Left ventricle myocardium inferior (tissue), 1 donor: ENCODE results near the gene ZCCHC7. TPM values are rescaled to one million over a fixed set of nuclear protein-coding genes. Genes with fewer than 3 reads are reported as not detected.

ENCODE experiments used
- DNase-seq: peaks from one replicate; pipeline ENCODE4 v3.0.0-alpha.2; 2020
- H3K27ac ChIP-seq: fragments of 200-600 bp; replicated peaks from 2 replicates; pipeline ENCODE4 v1.8.0; 2021
- H3K27me3 ChIP-seq: fragments of 200-600 bp; 2 replicates; pipeline ENCODE4 v1.8.0; 2021; ENCODE audit warnings: low read depth
- H3K36me3 ChIP-seq: fragments of 200-600 bp; 2 replicates; pipeline ENCODE4 v1.8.0; 2021
- H3K4me1 ChIP-seq: fragments of 200-600 bp; 2 replicates; pipeline ENCODE4 v1.8.0; 2021
- H3K4me3 ChIP-seq: fragments of 200-600 bp; 2 replicates; pipeline ENCODE4 v1.8.0; 2021; ENCODE audit warnings: mild to moderate bottlenecking, moderate library complexity
- H3K9me3 ChIP-seq: fragments of 200-600 bp; replicated peaks from 2 replicates; pipeline ENCODE4 v1.8.0; 2021
- intact Hi-C: fragments of 100-400 bp; cut with micrococcal nuclease; formaldehyde crosslinking; loops from one replicate; pipeline ENCODE4 v1.11.0; 2022
- total RNA-seq: library from RNA; stranded (reverse); fragmentation: NEBNext Ultra II Directional; extraction: Animal tissue kit (Norgen Biotek cat#: 25700); gene quantifications from one replicate; pipeline ENCODE4 v1.2.1, GENCODE V29; 2021
- TF ChIP-seq, protein P1 (sequence below): fragments of 200-600 bp; IDR thresholded peaks from 2 replicates; pipeline ENCODE4 v1.8.0; 2021; ENCODE audit warnings: antibody characterized with exemption, mild to moderate bottlenecking, borderline replicate concordance
- donor health status: DM: no; HTN: yes; CAD: no; lungs with severe emphysema.

Gene ZCCHC7
- total RNA-seq, 1 donor from 2014 or later = 8.1 TPM

DNA sequence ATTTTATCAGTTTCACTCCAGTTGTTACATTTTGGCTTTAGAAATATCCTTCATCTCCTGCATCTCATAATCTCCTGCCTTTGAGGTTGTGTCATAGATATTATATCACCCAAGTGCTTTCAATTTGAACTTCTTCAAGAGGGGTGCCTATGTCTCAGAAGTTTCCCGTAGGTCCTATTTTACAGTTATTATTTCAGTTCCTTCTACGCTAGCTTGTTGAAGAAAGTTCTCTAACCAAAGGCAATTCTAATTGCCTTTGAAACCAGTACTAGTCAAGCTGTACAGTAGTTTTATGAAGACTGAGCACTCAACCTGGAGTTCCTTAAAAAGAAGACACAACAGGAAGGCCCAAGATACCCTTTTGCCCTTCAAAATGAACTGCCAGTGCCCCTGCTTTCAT, 116.4 kb downstream of the ZCCHC7 start:
- H3K4me1 ChIP-seq = no peaks in the 10 kb centered on the region
- H3K27ac ChIP-seq = no peak overlapping the region
- no peak for DNase-seq
- H3K4me3 ChIP-seq = no peak overlapping the region
- TF ChIP-seq, protein P1, sequence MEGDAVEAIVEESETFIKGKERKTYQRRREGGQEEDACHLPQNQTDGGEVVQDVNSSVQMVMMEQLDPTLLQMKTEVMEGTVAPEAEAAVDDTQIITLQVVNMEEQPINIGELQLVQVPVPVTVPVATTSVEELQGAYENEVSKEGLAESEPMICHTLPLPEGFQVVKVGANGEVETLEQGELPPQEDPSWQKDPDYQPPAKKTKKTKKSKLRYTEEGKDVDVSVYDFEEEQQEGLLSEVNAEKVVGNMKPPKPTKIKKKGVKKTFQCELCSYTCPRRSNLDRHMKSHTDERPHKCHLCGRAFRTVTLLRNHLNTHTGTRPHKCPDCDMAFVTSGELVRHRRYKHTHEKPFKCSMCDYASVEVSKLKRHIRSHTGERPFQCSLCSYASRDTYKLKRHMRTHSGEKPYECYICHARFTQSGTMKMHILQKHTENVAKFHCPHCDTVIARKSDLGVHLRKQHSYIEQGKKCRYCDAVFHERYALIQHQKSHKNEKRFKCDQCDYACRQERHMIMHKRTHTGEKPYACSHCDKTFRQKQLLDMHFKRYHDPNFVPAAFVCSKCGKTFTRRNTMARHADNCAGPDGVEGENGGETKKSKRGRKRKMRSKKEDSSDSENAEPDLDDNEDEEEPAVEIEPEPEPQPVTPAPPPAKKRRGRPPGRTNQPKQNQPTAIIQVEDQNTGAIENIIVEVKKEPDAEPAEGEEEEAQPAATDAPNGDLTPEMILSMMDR = no peak
- H3K27me3 ChIP-seq = no peaks in the 10 kb centered on the region
- no peaks in the 10 kb centered on the region for H3K9me3 ChIP-seq
- H3K36me3 ChIP-seq = no peaks in the 10 kb centered on the region
- intact Hi-C loops = no loop called here

DNA sequence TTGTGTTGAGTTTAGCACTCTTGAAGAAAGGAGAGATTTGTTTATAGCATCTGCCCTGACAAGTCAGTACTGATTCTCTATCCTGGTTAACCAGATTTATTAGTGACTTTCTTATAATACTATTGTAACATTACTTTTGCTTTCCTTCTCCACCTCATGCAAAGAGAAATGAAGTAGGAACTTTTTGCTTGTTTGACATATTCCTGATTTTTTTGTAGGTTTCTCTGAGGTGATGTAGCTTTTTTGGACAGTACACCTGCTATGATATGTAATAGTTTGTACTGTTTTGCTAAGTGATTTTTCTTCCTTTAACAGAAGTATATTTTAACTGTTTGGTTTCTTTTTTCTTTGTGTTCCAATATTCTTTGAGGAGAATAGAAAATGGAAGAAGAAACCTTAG, 117.7 kb downstream of the ZCCHC7 start:
- no peaks in the 10 kb centered on the region for H3K27me3 ChIP-seq
- no peak for DNase-seq
- no peaks in the 10 kb centered on the region for H3K36me3 ChIP-seq
- no peaks in the 10 kb centered on the region for H3K9me3 ChIP-seq
- no peak overlapping the region for H3K27ac ChIP-seq
- TF ChIP-seq, protein P1 = no peak
- H3K4me3 ChIP-seq = no peak overlapping the region
- peaks cover 7% of the 10 kb centered on the region for H3K4me1 ChIP-seq
- intact Hi-C loops = no loop called here

DNA sequence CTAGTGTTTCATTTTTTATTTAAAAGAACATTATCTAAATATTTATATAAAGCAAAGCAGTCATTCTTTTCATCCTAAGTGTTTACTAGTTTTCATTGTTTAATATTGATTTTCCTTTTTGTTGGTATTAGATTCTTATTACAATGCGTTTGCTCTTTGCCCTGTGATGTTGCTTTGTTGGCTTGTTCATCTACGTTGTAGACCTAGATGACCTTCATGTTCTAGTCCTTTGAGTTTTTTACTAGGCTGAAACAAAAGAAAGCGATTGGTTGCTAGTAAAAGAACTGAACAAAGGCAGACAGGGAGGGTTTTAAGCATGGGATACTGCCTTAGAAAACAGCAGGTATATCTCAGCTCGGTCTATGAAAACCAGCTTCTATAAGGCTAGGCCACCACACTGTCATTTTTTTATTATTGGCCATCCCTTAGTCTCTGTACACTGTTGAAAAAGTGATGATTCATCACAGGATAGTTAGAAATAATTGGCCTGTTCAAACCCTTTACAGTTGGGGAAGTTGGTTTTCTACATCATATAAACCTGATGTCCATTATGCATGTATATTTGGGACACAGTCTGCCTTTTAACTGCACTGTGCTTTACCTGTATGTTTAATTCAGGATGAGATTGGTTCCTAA, 119.0 kb downstream of the ZCCHC7 start:
- no peak for DNase-seq
- Histone ChIP-seq H3K27me3 (no peaks in the 10 kb centered on the region), H3K27ac (no peak overlapping the region), H3K36me3 (no peaks in the 10 kb centered on the region), H3K9me3 (no peaks in the 10 kb centered on the region), H3K4me3 (no peak overlapping the region), H3K4me1 (peaks cover 7% of the 10 kb centered on the region)
- TF ChIP-seq, protein P1 = no peak
- intact Hi-C loops = no loop called here

DNA sequence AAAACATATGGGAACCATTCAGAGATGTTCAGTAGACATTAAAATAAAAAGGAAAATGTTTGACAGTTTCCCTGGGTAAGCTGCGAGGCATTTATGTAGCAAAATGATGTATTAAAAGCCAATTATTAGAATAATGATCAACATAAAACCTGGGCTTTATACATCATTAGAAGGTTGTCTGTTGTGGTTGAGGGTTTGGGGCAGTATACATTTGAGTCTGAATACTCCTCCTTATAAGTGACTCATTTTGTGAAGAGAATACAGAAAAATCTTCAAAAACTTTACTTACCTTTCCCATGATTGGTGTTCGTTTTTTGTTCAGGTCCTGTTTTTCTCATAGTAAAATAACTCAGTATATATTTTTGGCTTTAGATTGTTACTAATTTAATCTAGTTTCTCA, 119.5 kb downstream of the ZCCHC7 start:
- TF ChIP-seq, protein P1 = no peak
- intact Hi-C loops = loop anchor here (10.0 kb wide), 1 partner anchor 55 kb away; no protein-coding TSS in a partner anchor
- no peaks in the 10 kb centered on the region for H3K36me3 ChIP-seq
- H3K4me3 ChIP-seq = no peak overlapping the region
- no peaks in the 10 kb centered on the region for H3K27me3 ChIP-seq
- no peak for DNase-seq
- peaks cover 7% of the 10 kb centered on the region for H3K4me1 ChIP-seq
- H3K9me3 ChIP-seq = no peaks in the 10 kb centered on the region
- no peak overlapping the region for H3K27ac ChIP-seq

DNA sequence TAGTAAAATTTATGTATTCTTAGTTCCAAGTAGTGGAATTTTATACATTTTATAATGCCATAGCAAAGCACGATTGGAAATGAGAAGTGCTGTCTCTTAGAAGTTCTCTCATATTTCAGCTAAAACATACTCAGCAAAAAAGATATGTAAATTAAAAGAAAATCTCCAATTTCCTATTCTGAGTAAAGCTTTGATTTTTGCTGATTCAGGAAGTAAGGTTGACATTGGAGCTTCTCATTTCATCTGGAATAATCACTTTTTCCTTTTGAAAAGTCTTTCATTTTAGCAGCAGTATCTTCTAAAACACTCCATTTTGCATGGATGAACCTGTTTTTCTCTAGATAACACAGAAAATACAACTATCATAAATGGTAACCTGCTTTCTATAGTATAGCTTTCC, 121.0 kb downstream of the ZCCHC7 start:
- Histone ChIP-seq H3K9me3 (no peaks in the 10 kb centered on the region), H3K4me1 (peaks cover 7% of the 10 kb centered on the region), H3K4me3 (no peak overlapping the region), H3K36me3 (no peaks in the 10 kb centered on the region), H3K27me3 (no peaks in the 10 kb centered on the region), H3K27ac (no peak overlapping the region)
- TF ChIP-seq, protein P1 = no peak
- intact Hi-C loops = loop anchor here (10.0 kb wide), 1 partner anchor 57 kb away; no protein-coding TSS in a partner anchor
- no peak for DNase-seq
